Adrenal gland (tissue), 12 donors: ENCODE data around the gene CYBC1. TPM values are rescaled to one million over a fixed set of nuclear protein-coding genes. Genes with fewer than 3 reads are reported as not detected.

Experiments
- DNase-seq, 7 donors: peaks; one replicate each; pipeline ENCODE4 v3.0.0-alpha.2; 2019 to 2020
- H3K27ac ChIP-seq, 5 donors: fragments of 200-600 bp; sonication (generic) in 4 of 5; 1 replicate in 3 of 5; 2 replicates in 2 of 5; pipeline versions ENCODE4 v1.5.1 to v1.8.0; 2016 to 2020; ENCODE audit warnings: mild to moderate bottlenecking in 1 of 5
- H3K27me3 ChIP-seq: fragments of 200-600 bp; 2 replicates; pipeline ENCODE4 v1.8.0; 2021
- H3K36me3 ChIP-seq, 2 donors: fragments of 200-600 bp; replicated peaks in 1 of 2; 1 replicate in 1 of 2; 2 replicates in 1 of 2; pipeline versions ENCODE4 v1.5.1 to v1.8.0; 2018 to 2022
- H3K4me1 ChIP-seq, 2 donors: fragments of 200-600 bp; replicated peaks in 1 of 2; 1 replicate in 1 of 2; 2 replicates in 1 of 2; pipeline versions ENCODE4 v1.5.1 to v1.8.0; 2018 to 2021
- H3K4me3 ChIP-seq, 4 donors: fragments of 200-600 bp; sonication (generic) in 3 of 4; one replicate each; pipeline ENCODE4 v1.5.1; 2016 to 2018
- H3K9me3 ChIP-seq, 3 donors: fragments of 200-600 bp; sonication (generic) in 1 of 3; replicated peaks in 1 of 3; 1 replicate in 2 of 3; 2 replicates in 1 of 3; pipeline versions ENCODE4 v1.5.1 to v1.8.0; 2016 to 2021
- POLR2A ChIP-seq, 2 donors: fragments of 450-650 bp; IDR thresholded peaks; one replicate each; pipeline ENCODE4 v1.6.1; 2017; ENCODE audit warnings: antibody characterized with exemption in 2 of 2, mild to moderate bottlenecking in 2 of 2, moderate library complexity in 1 of 2
- WGBS, 4 donors: extraction: QIAGEN DNeasy Blood & Tissue Kit in 2 of 4; methylation state at CpG; one replicate each; pipeline versions ENCODE4 v1.1.5 to v1.1.7; 2013 to 2017; 5-methylcytosine and 5-hydroxymethylcytosine counted together
- intact Hi-C, 2 donors: fragments of 100-400 bp; cut with DNase I; formaldehyde crosslinking; loops; one replicate each; pipeline versions ENCODE4 v1.14.1 to v1.15.0; 2022 to 2023
- polyA plus RNA-seq, 3 donors: library from polyadenylated mRNA; stranded (reverse); fragments of 200-250 nt in 2 of 3; fragments of 350-450 nt in 1 of 3; fragmentation: Illumina TruSeq in 1 of 3; extraction: RNeasy Lipid Tissue Mini Kit (QIAGEN cat#74804) in 1 of 3; gene quantifications; one replicate each; pipeline ENCODE4 v1.2.3, GENCODE V29; 2013 to 2014
- total RNA-seq, 9 donors: library from RNA; depleted of rRNA in 4 of 9; stranded (reverse); fragments of >200 nt in 4 of 9; fragments of 120-200 nt in 1 of 9; fragmentation: NEBNext Ultra II Directional in 1 of 9; extraction: Animal tissue kit (Norgen Biotek cat#: 25700) in 1 of 9; gene quantifications; one replicate each; pipeline versions ENCODE4 v1.1.0 to v1.2.4, GENCODE V29; 2013 to 2023
- TF ChIP-seq, protein P1 (sequence below), 6 experiments: fragments of 450-650 bp in 4 of 6; fragments of 200-600 bp in 2 of 6; sonication (generic) in 1 of 6; IDR thresholded peaks; 1 replicate in 5 of 6; 2 replicates in 1 of 6; pipeline versions ENCODE4 v1.5.1 to v1.8.0; 2016 to 2021; ENCODE audit warnings: antibody characterized with exemption in 6 of 6, mild to moderate bottlenecking in 2 of 6, moderate library complexity in 1 of 6
- donor health status: healthy with polysubstance abuse.
- donor health status: Bipolar disorder and iron deficiency.
- donor health status: DM: yes; HTN: yes; CAD: no.
- donor health status: DM: no; HTN: no; CAD: no.
- donor health status: DM: no; HTN: no; CAD: no.
- donor health status: DM: yes; HTN: yes; CAD: no.

CYBC1 gene
- total and polyA plus RNA-seq, 12 donors, result 34.6 to 160 (median 69.9) TPM

DNA sequence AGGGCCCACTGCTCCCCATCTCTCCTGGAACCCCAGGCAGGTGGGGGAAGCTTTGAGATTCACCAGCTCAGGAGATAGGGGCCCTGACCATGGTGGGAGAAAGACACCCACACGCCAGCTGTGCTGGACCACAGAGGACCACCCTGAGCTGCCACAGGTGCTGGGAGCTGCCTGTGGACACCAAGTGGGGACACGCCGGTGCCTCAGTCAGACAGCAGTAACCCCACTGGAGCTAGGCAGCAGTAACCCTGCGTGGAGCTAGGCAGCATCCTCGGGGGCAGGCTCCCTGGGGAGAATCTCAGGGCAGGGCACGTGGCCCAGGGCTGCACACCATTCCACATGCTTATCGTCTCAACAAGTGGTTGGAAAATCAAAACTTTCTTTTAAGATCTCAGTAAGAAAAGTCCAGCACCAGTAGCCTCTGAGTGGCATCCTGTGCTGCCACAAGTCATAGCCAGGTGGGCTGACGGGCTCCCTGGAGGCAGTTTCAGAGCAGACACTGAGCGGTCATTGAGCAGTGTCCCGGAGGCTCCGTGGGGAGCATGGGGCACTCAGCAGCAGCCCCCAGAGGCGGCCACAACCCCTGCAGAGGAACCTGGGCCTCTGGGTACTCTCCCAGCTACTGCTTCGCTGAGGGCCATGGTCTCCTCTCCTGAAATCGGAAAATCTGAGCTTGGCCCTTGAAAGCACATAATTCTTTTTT is 40.4 kb downstream of the CYBC1 start:
- H3K27me3 ChIP-seq, result no peaks in the 10 kb centered on the region
- no peak for DNase-seq
- WGBS, 4 donors, result 93 to 97% (median 94%) methylated on average over 6 to 14 of the region's 14 CpGs
- peaks cover 0 to 12% of the 10 kb centered on the region in 2 donors for H3K4me1 ChIP-seq
- TF ChIP-seq, protein P1, sequence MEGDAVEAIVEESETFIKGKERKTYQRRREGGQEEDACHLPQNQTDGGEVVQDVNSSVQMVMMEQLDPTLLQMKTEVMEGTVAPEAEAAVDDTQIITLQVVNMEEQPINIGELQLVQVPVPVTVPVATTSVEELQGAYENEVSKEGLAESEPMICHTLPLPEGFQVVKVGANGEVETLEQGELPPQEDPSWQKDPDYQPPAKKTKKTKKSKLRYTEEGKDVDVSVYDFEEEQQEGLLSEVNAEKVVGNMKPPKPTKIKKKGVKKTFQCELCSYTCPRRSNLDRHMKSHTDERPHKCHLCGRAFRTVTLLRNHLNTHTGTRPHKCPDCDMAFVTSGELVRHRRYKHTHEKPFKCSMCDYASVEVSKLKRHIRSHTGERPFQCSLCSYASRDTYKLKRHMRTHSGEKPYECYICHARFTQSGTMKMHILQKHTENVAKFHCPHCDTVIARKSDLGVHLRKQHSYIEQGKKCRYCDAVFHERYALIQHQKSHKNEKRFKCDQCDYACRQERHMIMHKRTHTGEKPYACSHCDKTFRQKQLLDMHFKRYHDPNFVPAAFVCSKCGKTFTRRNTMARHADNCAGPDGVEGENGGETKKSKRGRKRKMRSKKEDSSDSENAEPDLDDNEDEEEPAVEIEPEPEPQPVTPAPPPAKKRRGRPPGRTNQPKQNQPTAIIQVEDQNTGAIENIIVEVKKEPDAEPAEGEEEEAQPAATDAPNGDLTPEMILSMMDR (IDR thresholded peaks at IDR 0.05), result no peak
- TF ChIP-seq POLR2A (IDR thresholded peaks at IDR 0.05), result no peak
- peaks cover 0 to 10% of the 10 kb centered on the region in 2 donors for H3K36me3 ChIP-seq
- no peaks in the 10 kb centered on the region for H3K9me3 ChIP-seq
- H3K27ac ChIP-seq, result no peak overlapping the region
- intact Hi-C loops, result loop anchor here in 1 of 2 donors (5.0 kb wide), 1 partner anchor 58 kb away; no protein-coding TSS in a partner anchor
- H3K4me3 ChIP-seq, result no peak overlapping the region

DNA sequence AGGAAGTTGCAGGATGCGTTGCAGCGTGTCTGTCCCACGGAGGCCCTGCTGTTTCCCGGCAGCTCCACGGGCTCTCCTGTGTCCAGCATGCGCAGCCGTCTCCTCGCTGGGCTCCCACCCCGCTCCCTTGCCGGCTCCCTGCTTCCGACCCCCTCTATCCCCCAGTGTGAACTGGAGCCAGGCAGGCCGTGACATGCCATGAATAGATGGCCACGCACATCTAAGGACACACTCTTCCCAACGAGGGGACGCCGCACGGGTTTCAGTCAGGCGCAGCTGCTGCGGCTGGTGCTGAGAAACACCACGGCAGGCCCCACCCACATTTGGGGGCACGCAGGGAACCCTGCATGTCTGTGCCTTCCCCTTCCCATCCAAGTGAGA is 41.6 kb downstream of the CYBC1 start:
- H3K4me3 ChIP-seq, result no peak overlapping the region
- H3K9me3 ChIP-seq, result no peaks in the 10 kb centered on the region
- peaks cover 0 to 14% of the 10 kb centered on the region in 2 donors for H3K36me3 ChIP-seq
- intact Hi-C loops, result no loop called here
- no peak for DNase-seq
- H3K4me1 ChIP-seq, result peaks cover 0 to 4% of the 10 kb centered on the region in 2 donors
- no peaks in the 10 kb centered on the region for H3K27me3 ChIP-seq
- TF ChIP-seq, protein P1 (IDR thresholded peaks at IDR 0.05), result no peak
- no peak for TF ChIP-seq POLR2A (IDR thresholded peaks at IDR 0.05)
- H3K27ac ChIP-seq, result no peak overlapping the region
- WGBS, 4 donors, result 92 to 95% (median 95%) methylated on average over 10 to 21 of the region's 21 CpGs

DNA sequence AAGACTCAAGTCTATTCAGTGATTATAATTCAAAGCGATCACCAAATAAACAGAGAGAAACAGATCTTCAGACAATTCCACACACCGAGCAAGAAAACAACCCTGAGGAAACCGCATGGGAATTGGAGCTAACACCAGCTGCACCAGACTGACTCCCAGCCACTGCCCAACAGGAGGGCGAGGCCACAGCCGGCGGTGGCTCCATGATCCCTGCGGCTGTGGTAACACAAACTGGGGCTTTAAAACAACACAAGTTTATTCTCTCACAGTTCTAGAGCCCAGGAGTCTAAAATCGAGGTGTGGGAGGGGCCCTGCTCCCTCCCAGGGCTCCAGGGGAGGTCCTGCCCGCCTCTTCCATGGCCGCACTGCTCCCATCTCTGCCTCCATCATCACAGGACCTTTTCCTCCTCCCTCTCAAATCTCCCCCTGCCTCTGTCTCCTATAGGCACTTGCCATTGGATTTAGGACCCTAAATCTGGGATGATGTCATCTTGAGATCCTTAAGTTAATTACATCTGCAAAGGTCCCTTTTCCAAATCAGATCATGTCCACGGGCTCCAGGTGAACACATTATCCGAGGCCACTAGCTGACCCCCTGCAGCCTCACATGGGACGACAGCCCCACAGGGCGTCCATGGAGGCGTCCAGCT is 42.1 kb downstream of the CYBC1 start:
- DNase-seq, result no peak
- Histone ChIP-seq H3K27ac (no peak overlapping the region), H3K4me1 (peaks cover 0 to 4% of the 10 kb centered on the region in 2 donors), H3K27me3 (no peaks in the 10 kb centered on the region), H3K4me3 (no peak overlapping the region), H3K9me3 (no peaks in the 10 kb centered on the region), H3K36me3 (peaks cover 0 to 17% of the 10 kb centered on the region in 2 donors)
- TF ChIP-seq POLR2A (IDR thresholded peaks at IDR 0.05), result no peak
- TF ChIP-seq, protein P1 (IDR thresholded peaks at IDR 0.05), result no peak
- WGBS, 4 donors, result 83 to 93% (median 89%) methylated on average over 15 of the region's 15 CpGs
- intact Hi-C loops, result no loop called here

DNA sequence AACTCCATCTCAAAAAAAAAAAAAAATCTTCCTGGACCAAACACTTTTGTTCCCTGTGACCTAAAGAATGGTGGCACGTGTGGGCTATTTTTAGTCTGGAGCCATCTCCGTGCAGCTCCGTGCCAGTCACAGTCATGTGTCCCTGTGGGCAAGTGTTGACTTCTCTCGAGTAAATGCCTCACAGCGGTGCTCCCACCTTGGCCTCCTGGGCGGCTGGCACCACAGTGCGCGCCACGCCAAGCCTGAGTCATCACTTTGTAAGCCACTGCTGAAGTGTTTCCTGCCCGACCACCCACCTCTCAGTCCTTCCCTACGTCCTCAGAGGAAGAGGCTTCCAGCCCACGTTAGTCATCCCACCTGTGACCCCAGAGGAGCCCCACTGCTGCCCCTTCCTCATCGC is 43.3 kb downstream of the CYBC1 start:
- no peaks in the 10 kb centered on the region for H3K4me1 ChIP-seq
- 72 to 90% (median 87%) methylated on average over 11 to 13 of the region's 13 CpGs for WGBS, 4 donors
- intact Hi-C loops, result no loop called here
- no peak overlapping the region for H3K27ac ChIP-seq
- H3K27me3 ChIP-seq, result no peaks in the 10 kb centered on the region
- DNase-seq, result no peak
- no peak for TF ChIP-seq POLR2A (IDR thresholded peaks at IDR 0.05)
- TF ChIP-seq, protein P1 (IDR thresholded peaks at IDR 0.05), result no peak
- peaks cover 0 to 15% of the 10 kb centered on the region in 2 donors for H3K36me3 ChIP-seq
- H3K9me3 ChIP-seq, result no peaks in the 10 kb centered on the region
- H3K4me3 ChIP-seq, result no peak overlapping the region
